GM23338 (cell line): ENCODE results near the gene UBQLN1. TPM values are rescaled to one million over a fixed set of nuclear protein-coding genes. Genes with fewer than 3 reads are reported as not detected.

ENCODE experiments used
- ATAC-seq: fragments of 200-7000 bp; cut with Tn5 transposase; 3 replicates; pipeline ENCODE4 v1.9.1; 2020
- DNase-seq: peaks from one replicate; pipeline ENCODE4 v3.0.0-alpha.2; 2015; ENCODE audit warnings: low spot score
- H2AFZ ChIP-seq: fragments of 200-600 bp; sonication (generic); 2 replicates; pipeline ENCODE4 v1.8.0; 2016; ENCODE audit warnings: antibody characterized with exemption, mild to moderate bottlenecking, moderate library complexity
- H3F3A ChIP-seq: fragments of 200-600 bp; sonication (generic); replicated peaks from 2 replicates; pipeline ENCODE4 v1.8.0; 2017; ENCODE audit warnings: antibody characterized with exemption, mixed run types, low read depth
- H3K27ac ChIP-seq: fragments of 200-600 bp; sonication (generic); 2 replicates; pipeline ENCODE4 v1.6.1; 2016; ENCODE audit warnings: low read depth
- H3K27me3 ChIP-seq: fragments of 200-600 bp; sonication (generic); 2 replicates; pipeline ENCODE4 v1.8.0; 2016; ENCODE audit warnings: mild to moderate bottlenecking, mixed run types, moderate library complexity; ENCODE audit not compliant: insufficient read depth
- H3K36me3 ChIP-seq: fragments of 200-600 bp; sonication (generic); 2 replicates; pipeline ENCODE4 v1.8.0; 2016; ENCODE audit warnings: mild to moderate bottlenecking; ENCODE audit not compliant: insufficient read depth
- H3K4me1 ChIP-seq: fragments of 200-600 bp; sonication (generic); 2 replicates; pipeline ENCODE4 v1.8.0; 2016; ENCODE audit warnings: mild to moderate bottlenecking, moderate library complexity; ENCODE audit not compliant: insufficient read depth
- H3K4me2 ChIP-seq: fragments of 200-600 bp; sonication (generic); 2 replicates; pipeline ENCODE4 v1.7.1; 2017; ENCODE audit warnings: mixed run types
- H3K4me3 ChIP-seq: fragments of 200-600 bp; sonication (generic); 2 replicates; pipeline ENCODE4 v1.6.1; 2016; ENCODE audit warnings: mixed run types
- H3K79me2 ChIP-seq: fragments of 200-600 bp; sonication (generic); replicated peaks from 2 replicates; pipeline ENCODE4 v1.8.0; 2017; ENCODE audit warnings: mild to moderate bottlenecking; ENCODE audit not compliant: insufficient read depth
- H3K9me2 ChIP-seq: fragments of 200-600 bp; sonication (generic); 2 replicates; pipeline ENCODE4 v1.8.0; 2017; ENCODE audit not compliant: insufficient read depth
- H4K20me1 ChIP-seq: fragments of 200-600 bp; sonication (generic); replicated peaks from 2 replicates; pipeline ENCODE4 v1.8.0; 2017; ENCODE audit warnings: mild to moderate bottlenecking; ENCODE audit not compliant: insufficient read depth
- H3K27ac Mint-ChIP-seq: 2 replicates; pipeline ENCODE4 v1.8.0; 2020; ENCODE audit warnings: inconsistent platforms, mild to moderate bottlenecking, moderate library complexity, mixed read lengths
- H3K27me3 Mint-ChIP-seq: 3 replicates; pipeline ENCODE4 v1.8.0; 2022; ENCODE audit warnings: low read depth, mild to moderate bottlenecking, moderate library complexity, mixed read lengths, inconsistent platforms; ENCODE audit not compliant: insufficient read depth, poor library complexity
- H3K36me3 Mint-ChIP-seq: 3 replicates; pipeline ENCODE4 v1.8.0; 2021; ENCODE audit warnings: low read depth, mild to moderate bottlenecking, inconsistent platforms, moderate library complexity, mixed read lengths
- H3K4me1 Mint-ChIP-seq: 3 replicates; pipeline ENCODE4 v1.8.0; 2020; ENCODE audit warnings: mild to moderate bottlenecking, inconsistent platforms, mixed read lengths
- H3K4me3 Mint-ChIP-seq: 3 replicates; pipeline ENCODE4 v1.8.0; 2021; ENCODE audit warnings: moderate library complexity, mild to moderate bottlenecking, inconsistent platforms, mixed read lengths
- H3K9me3 Mint-ChIP-seq: 3 replicates; pipeline ENCODE4 v1.8.0; 2020; ENCODE audit warnings: moderate library complexity, mild to moderate bottlenecking, inconsistent platforms, mixed read lengths
- ETS1 ChIP-seq: IDR thresholded peaks from 2 replicates; pipeline ENCODE4 v1.6.1; 2016; ENCODE audit warnings: antibody characterized with exemption
- EZH2 ChIP-seq: fragments of 200-600 bp; sonication (generic); IDR thresholded peaks from one replicate; pipeline ENCODE4 v1.8.0; 2017; ENCODE audit warnings: antibody characterized with exemption, mild to moderate bottlenecking, low read depth; ENCODE audit not compliant: unreplicated experiment
- EZH2phosphoT487 ChIP-seq: fragments of 200-600 bp; sonication (generic); IDR thresholded peaks from one replicate; pipeline ENCODE4 v1.8.1; 2018; ENCODE audit warnings: antibody characterized with exemption; ENCODE audit not compliant: unreplicated experiment
- JUNB ChIP-seq: IDR thresholded peaks from one replicate; pipeline ENCODE4 v1.6.1; 2016; ENCODE audit warnings: antibody characterized with exemption; ENCODE audit not compliant: unreplicated experiment
- NANOG ChIP-seq: IDR thresholded peaks from 2 replicates; pipeline ENCODE4 v1.6.1; 2016; ENCODE audit warnings: antibody characterized with exemption, borderline replicate concordance
- POLR2AphosphoS5 ChIP-seq: IDR thresholded peaks from 2 replicates; pipeline ENCODE4 v1.6.1; 2016; ENCODE audit warnings: antibody characterized with exemption, low read depth
- STAT1 ChIP-seq: IDR thresholded peaks from one replicate; pipeline ENCODE4 v1.6.1; 2016; ENCODE audit warnings: antibody characterized with exemption; ENCODE audit not compliant: unreplicated experiment
- ZNF114 ChIP-seq: fragments of 250-450 bp; sonication (Bioruptor Pico); IDR thresholded peaks from 2 replicates; pipeline ENCODE4 v1.5.0; 2020; ENCODE audit warnings: mild to moderate bottlenecking, moderate library complexity
- ZNF331 ChIP-seq: fragments of 250-450 bp; sonication (Bioruptor Pico); IDR thresholded peaks from 2 replicates; pipeline ENCODE4 v1.5.0; 2020; ENCODE audit warnings: low read depth, mild to moderate bottlenecking, moderate library complexity
- polyA plus RNA-seq: library from polyadenylated mRNA; unstranded; fragments of >200 nt; fragmentation: Nextera tagmentation; extraction: Ambion mirVana; gene quantifications from 2 replicates; pipeline ENCODE4 v1.2.1, GENCODE V29; 2016
- total RNA-seq: library from RNA; depleted of rRNA; stranded (reverse); fragments of >200 nt; shearing (Covaris generic); gene quantifications from 2 replicates; pipeline ENCODE4 v1.2.3, GENCODE V29; 2014
- TF ChIP-seq, protein P1 (sequence below), 2 experiments: fragments of 200-600 bp in 1 of 2; sonication (generic) in 1 of 2; conservative IDR thresholded peaks; 2 replicates each; pipeline versions ENCODE4 v1.5.1 to v1.6.1; 2016 to 2017; ENCODE audit warnings: antibody characterized with exemption in 2 of 2, low read depth in 2 of 2, mild to moderate bottlenecking in 2 of 2, moderate library complexity in 1 of 2
- TF ChIP-seq, protein P2 (sequence below): fragments of 250-450 bp; sonication (Bioruptor Pico); IDR thresholded peaks from 2 replicates; pipeline ENCODE4 v1.5.0; 2020; ENCODE audit warnings: mild to moderate bottlenecking, moderate library complexity
- TF ChIP-seq, protein P3 (sequence below): IDR thresholded peaks from one replicate; pipeline ENCODE4 v1.6.1; 2018; ENCODE audit warnings: antibody characterized with exemption; ENCODE audit not compliant: unreplicated experiment

The UBQLN1 gene
- total and polyA plus RNA-seq, 2 experiments from 2014 or later, result 90.5 to 168 TPM

DNA sequence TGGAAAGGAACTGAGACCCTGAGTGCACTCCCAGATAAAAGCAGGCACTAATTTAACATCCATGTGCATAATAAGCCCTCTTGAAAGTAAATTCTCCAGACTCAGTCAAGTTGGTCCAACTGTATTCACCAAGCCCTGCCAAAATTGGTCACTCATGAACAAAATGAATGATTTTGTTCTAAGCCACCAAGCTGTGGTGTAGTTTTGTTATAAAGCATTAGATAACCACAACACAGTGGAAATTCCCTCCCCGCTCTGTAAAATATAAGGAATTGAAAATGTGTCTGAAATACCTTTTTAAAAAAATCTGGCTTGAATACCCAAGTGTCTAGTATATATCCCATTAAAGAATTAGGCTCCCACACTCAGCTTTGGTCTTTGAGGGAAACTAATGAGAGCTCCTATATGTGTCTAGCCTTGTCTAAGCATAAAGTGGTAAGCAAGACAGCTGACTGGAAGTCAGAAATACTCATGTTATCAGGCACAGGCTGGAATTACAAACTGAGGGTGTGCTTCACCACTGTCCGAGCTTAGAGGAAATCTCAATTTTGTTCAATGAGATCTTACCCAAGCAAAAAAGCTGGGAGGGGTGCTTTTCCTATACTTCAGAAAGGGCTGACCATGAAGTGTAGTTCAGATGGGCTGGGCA is 51.6 kb downstream of the UBQLN1 start (continued):
- no peak for TF ChIP-seq ZNF331 (CRISPR knock-in tag)

- H3K27me3 Mint-ChIP-seq, result no peaks in the 10 kb centered on the region
- Histone ChIP-seq H2AFZ (no peak overlapping the region), H3F3A (0 out of 2 replicates have a peak, but pooled peaks cover under 1% of the 10 kb centered on the region), H3K9me2 (no peaks in the 10 kb centered on the region), H3K4me1 (peaks cover 4% of the 10 kb centered on the region; the same call in 1 of the 2 replicates), H3K27ac (no peak overlapping the region), H3K79me2 (no peaks in the 10 kb centered on the region; the same call in 1 of the 2 replicates), H3K4me3 (no peak overlapping the region), H3K27me3 (no peaks in the 10 kb centered on the region), H3K4me2 (no peak overlapping the region), H3K36me3 (peaks cover 9% of the 10 kb centered on the region; the same call in 1 of the 2 replicates), H4K20me1 (no peaks in the 10 kb centered on the region; the same call in 1 of the 2 replicates)
- DNase-seq (no peak), ATAC-seq (no peak)
- H3K4me1 Mint-ChIP-seq, result peaks cover 7% of the 10 kb centered on the region; the same call in 2 of the 3 replicates
- H3K9me3 Mint-ChIP-seq, result peaks cover 9% of the 10 kb centered on the region; the same call in 1 of the 3 replicates
- peaks cover 56% of the 10 kb centered on the region for H3K36me3 Mint-ChIP-seq
- H3K4me3 Mint-ChIP-seq, result no peak overlapping the region
- no peak overlapping the region for H3K27ac Mint-ChIP-seq
- no peak for TF ChIP-seq ZNF331 (CRISPR knock-in tag)
- no peak for TF ChIP-seq EZH2phosphoT487
- no peak for TF ChIP-seq ETS1
- TF ChIP-seq, protein P1, sequence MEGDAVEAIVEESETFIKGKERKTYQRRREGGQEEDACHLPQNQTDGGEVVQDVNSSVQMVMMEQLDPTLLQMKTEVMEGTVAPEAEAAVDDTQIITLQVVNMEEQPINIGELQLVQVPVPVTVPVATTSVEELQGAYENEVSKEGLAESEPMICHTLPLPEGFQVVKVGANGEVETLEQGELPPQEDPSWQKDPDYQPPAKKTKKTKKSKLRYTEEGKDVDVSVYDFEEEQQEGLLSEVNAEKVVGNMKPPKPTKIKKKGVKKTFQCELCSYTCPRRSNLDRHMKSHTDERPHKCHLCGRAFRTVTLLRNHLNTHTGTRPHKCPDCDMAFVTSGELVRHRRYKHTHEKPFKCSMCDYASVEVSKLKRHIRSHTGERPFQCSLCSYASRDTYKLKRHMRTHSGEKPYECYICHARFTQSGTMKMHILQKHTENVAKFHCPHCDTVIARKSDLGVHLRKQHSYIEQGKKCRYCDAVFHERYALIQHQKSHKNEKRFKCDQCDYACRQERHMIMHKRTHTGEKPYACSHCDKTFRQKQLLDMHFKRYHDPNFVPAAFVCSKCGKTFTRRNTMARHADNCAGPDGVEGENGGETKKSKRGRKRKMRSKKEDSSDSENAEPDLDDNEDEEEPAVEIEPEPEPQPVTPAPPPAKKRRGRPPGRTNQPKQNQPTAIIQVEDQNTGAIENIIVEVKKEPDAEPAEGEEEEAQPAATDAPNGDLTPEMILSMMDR (conservative IDR thresholded peaks at IDR 0.05; ENCODE audit: low read depth in 2 of 2), result no peak
- TF ChIP-seq, protein P2, sequence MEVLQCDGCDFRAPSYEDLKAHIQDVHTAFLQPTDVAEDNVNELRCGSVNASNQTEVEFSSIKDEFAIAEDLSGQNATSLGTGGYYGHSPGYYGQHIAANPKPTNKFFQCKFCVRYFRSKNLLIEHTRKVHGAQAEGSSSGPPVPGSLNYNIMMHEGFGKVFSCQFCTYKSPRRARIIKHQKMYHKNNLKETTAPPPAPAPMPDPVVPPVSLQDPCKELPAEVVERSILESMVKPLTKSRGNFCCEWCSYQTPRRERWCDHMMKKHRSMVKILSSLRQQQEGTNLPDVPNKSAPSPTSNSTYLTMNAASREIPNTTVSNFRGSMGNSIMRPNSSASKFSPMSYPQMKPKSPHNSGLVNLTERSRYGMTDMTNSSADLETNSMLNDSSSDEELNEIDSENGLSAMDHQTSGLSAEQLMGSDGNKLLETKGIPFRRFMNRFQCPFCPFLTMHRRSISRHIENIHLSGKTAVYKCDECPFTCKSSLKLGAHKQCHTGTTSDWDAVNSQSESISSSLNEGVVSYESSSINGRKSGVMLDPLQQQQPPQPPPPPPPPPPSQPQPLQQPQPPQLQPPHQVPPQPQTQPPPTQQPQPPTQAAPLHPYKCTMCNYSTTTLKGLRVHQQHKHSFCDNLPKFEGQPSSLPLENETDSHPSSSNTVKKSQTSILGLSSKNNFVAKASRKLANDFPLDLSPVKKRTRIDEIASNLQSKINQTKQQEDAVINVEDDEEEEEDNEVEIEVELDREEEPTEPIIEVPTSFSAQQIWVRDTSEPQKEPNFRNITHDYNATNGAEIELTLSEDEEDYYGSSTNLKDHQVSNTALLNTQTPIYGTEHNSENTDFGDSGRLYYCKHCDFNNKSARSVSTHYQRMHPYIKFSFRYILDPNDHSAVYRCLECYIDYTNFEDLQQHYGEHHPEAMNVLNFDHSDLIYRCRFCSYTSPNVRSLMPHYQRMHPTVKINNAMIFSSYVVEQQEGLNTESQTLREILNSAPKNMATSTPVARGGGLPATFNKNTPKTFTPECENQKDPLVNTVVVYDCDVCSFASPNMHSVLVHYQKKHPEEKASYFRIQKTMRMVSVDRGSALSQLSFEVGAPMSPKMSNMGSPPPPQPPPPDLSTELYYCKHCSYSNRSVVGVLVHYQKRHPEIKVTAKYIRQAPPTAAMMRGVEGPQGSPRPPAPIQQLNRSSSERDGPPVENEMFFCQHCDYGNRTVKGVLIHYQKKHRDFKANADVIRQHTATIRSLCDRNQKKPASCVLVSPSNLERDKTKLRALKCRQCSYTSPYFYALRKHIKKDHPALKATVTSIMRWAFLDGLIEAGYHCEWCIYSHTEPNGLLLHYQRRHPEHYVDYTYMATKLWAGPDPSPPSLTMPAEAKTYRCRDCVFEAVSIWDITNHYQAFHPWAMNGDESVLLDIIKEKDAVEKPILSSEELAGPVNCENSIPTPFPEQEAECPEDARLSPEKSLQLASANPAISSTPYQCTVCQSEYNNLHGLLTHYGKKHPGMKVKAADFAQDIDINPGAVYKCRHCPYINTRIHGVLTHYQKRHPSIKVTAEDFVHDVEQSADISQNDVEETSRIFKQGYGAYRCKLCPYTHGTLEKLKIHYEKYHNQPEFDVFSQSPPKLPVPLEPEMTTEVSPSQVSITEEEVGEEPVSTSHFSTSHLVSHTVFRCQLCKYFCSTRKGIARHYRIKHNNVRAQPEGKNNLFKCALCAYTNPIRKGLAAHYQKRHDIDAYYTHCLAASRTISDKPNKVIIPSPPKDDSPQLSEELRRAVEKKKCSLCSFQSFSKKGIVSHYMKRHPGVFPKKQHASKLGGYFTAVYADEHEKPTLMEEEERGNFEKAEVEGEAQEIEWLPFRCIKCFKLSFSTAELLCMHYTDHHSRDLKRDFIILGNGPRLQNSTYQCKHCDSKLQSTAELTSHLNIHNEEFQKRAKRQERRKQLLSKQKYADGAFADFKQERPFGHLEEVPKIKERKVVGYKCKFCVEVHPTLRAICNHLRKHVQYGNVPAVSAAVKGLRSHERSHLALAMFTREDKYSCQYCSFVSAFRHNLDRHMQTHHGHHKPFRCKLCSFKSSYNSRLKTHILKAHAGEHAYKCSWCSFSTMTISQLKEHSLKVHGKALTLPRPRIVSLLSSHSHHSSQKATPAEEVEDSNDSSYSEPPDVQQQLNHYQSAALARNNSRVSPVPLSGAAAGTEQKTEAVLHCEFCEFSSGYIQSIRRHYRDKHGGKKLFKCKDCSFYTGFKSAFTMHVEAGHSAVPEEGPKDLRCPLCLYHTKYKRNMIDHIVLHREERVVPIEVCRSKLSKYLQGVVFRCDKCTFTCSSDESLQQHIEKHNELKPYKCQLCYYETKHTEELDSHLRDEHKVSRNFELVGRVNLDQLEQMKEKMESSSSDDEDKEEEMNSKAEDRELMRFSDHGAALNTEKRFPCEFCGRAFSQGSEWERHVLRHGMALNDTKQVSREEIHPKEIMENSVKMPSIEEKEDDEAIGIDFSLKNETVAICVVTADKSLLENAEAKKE (CRISPR knock-in tag), result no peak
- TF ChIP-seq JUNB, result no peak
- no peak for TF ChIP-seq NANOG
- TF ChIP-seq STAT1, result no peak
- no peak for TF ChIP-seq ZNF114 (CRISPR knock-in tag)
- TF ChIP-seq POLR2AphosphoS5, result no peak
- no peak for TF ChIP-seq EZH2
- TF ChIP-seq, protein P3, sequence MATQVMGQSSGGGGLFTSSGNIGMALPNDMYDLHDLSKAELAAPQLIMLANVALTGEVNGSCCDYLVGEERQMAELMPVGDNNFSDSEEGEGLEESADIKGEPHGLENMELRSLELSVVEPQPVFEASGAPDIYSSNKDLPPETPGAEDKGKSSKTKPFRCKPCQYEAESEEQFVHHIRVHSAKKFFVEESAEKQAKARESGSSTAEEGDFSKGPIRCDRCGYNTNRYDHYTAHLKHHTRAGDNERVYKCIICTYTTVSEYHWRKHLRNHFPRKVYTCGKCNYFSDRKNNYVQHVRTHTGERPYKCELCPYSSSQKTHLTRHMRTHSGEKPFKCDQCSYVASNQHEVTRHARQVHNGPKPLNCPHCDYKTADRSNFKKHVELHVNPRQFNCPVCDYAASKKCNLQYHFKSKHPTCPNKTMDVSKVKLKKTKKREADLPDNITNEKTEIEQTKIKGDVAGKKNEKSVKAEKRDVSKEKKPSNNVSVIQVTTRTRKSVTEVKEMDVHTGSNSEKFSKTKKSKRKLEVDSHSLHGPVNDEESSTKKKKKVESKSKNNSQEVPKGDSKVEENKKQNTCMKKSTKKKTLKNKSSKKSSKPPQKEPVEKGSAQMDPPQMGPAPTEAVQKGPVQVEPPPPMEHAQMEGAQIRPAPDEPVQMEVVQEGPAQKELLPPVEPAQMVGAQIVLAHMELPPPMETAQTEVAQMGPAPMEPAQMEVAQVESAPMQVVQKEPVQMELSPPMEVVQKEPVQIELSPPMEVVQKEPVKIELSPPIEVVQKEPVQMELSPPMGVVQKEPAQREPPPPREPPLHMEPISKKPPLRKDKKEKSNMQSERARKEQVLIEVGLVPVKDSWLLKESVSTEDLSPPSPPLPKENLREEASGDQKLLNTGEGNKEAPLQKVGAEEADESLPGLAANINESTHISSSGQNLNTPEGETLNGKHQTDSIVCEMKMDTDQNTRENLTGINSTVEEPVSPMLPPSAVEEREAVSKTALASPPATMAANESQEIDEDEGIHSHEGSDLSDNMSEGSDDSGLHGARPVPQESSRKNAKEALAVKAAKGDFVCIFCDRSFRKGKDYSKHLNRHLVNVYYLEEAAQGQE, result no peak
Measured at GRCh38 chr9:83655433-83655832, 52.3 kb downstream of the UBQLN1 start.
